Measurements from ENCODE around the gene RICTOR.

Gene RICTOR

DNA sequence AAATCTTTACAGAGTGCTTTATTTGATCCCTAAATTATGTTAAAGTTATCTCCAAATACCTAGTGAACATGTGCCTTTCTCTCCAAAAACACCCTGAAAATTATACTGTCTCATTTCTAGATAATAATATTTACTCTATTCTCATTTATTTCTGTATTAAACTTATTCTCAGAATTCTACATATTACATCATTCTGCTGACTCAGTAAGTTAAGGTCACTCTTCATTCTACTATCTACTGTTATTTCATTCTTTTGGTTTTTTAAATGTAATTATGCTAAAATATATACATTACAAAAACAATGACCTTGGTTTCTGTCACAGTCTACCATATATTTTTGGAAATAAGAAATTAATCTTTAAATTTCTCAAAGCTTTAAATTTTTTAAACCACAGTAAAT lies 96.2 kb downstream of the RICTOR start:
- Histone ChIP-seq H3K27ac (no peak overlapping the region), H3K4me1 (ENCODE audit: low read depth, poor library complexity, severe bottlenecking) (no peaks in the 10 kb centered on the region), H2AFZ (ENCODE audit: low read depth) (no peak overlapping the region), H3K27me3 (ENCODE audit: insufficient read depth, low read depth) (no peaks in the 10 kb centered on the region), H3K36me3 (ENCODE audit: insufficient read depth) (no peaks in the 10 kb centered on the region), H3K9ac (no peak overlapping the region), H3K79me2 (ENCODE audit: insufficient read depth, low read depth) (no peaks in the 10 kb centered on the region), H4K20me1 (ENCODE audit: insufficient read depth) (no peaks in the 10 kb centered on the region), H3K4me3 (IDR thresholded peaks at IDR 0.05; ENCODE audit: insufficient read depth, low read depth, low read length) (no peak overlapping the region), H3K4me2 (no peak overlapping the region)
- TF ChIP-seq CTCF (conservative IDR thresholded peaks at IDR 0.05; ENCODE audit: low read depth, low read length) = no peak

GRCh38 chr5:38968665-38969064 lies 105.5 kb downstream of the RICTOR start:
- no peak for TF ChIP-seq CTCF (conservative IDR thresholded peaks at IDR 0.05; ENCODE audit: low read depth, low read length)
- Histone ChIP-seq H3K4me2 (no peak overlapping the region), H3K27ac (no peak overlapping the region), H4K20me1 (ENCODE audit: insufficient read depth) (no peaks in the 10 kb centered on the region), H3K36me3 (ENCODE audit: insufficient read depth) (no peaks in the 10 kb centered on the region), H2AFZ (ENCODE audit: low read depth) (no peak overlapping the region), H3K4me3 (IDR thresholded peaks at IDR 0.05; ENCODE audit: insufficient read depth, low read depth, low read length) (no peak overlapping the region), H3K4me1 (ENCODE audit: low read depth, poor library complexity, severe bottlenecking) (no peaks in the 10 kb centered on the region), H3K79me2 (ENCODE audit: insufficient read depth, low read depth) (no peaks in the 10 kb centered on the region), H3K9ac (no peak overlapping the region), H3K27me3 (ENCODE audit: insufficient read depth, low read depth) (no peaks in the 10 kb centered on the region)

GRCh38 chr5:38961691-38962090 lies 112.5 kb downstream of the RICTOR start:
- Histone ChIP-seq H3K27ac (no peak overlapping the region), H3K79me2 (ENCODE audit: insufficient read depth, low read depth) (no peaks in the 10 kb centered on the region), H3K4me2 (no peak overlapping the region), H3K4me1 (ENCODE audit: low read depth, poor library complexity, severe bottlenecking) (no peaks in the 10 kb centered on the region), H3K27me3 (ENCODE audit: insufficient read depth, low read depth) (no peaks in the 10 kb centered on the region), H2AFZ (ENCODE audit: low read depth) (no peak overlapping the region), H3K4me3 (IDR thresholded peaks at IDR 0.05; ENCODE audit: insufficient read depth, low read depth, low read length) (no peak overlapping the region), H4K20me1 (ENCODE audit: insufficient read depth) (no peaks in the 10 kb centered on the region; the same call in 1 of the 2 replicates), H3K9ac (no peak overlapping the region), H3K36me3 (ENCODE audit: insufficient read depth) (0 out of 2 replicates have a peak, but pooled peaks cover 4% of the 10 kb centered on the region)
- no peak for TF ChIP-seq CTCF (conservative IDR thresholded peaks at IDR 0.05; ENCODE audit: low read depth, low read length)

GRCh38 chr5:38953426-38954012 lies 120.7 kb downstream of the RICTOR start:
- no peaks in the 10 kb centered on the region for H3K4me1 ChIP-seq (ENCODE audit: low read depth, poor library complexity, severe bottlenecking)
- TF ChIP-seq CTCF (conservative IDR thresholded peaks at IDR 0.05; ENCODE audit: low read depth, low read length) = no peak
- 0 out of 2 replicates have a peak, but pooled peaks cover 4% of the 10 kb centered on the region for H3K36me3 ChIP-seq (ENCODE audit: insufficient read depth)
- H3K27ac ChIP-seq = no peak overlapping the region
- no peak overlapping the region for H3K4me2 ChIP-seq
- H3K27me3 ChIP-seq (ENCODE audit: insufficient read depth, low read depth) = no peaks in the 10 kb centered on the region
- no peaks in the 10 kb centered on the region for H3K79me2 ChIP-seq (ENCODE audit: insufficient read depth, low read depth)
- H3K9ac ChIP-seq = no peak overlapping the region
- no peaks in the 10 kb centered on the region for H4K20me1 ChIP-seq (ENCODE audit: insufficient read depth)
- no peak overlapping the region for H3K4me3 ChIP-seq (IDR thresholded peaks at IDR 0.05; ENCODE audit: insufficient read depth, low read depth, low read length)
- H2AFZ ChIP-seq (ENCODE audit: low read depth) = no peak overlapping the region
